ENCODE measurements around the gene TAPBP. TPM values are rescaled to one million over a fixed set of nuclear protein-coding genes. Genes with fewer than 3 reads are reported as not detected.
A peak's percentile ranks its signal among the peaks of the same experiment; 100 is the strongest.

TAPBP gene
- total and polyA plus RNA-seq, 9 of the 15 experiments (the other 6 are each of a cell fraction or from before 2014, with no cell fraction given) = 5.6 to 74.0 (median 22.3) TPM

GRCh38 chr6:33299237-33299944 lies 14.5 kb downstream of the TAPBP start (continued):
- TF ChIP-seq E4F1 (CRISPR knock-in tag; IDR thresholded peaks at IDR 0.05; ENCODE audit: borderline replicate concordance) (no peak), ZNF133 (CRISPR knock-in tag; IDR thresholded peaks at IDR 0.05) (no peak), SP1 (CRISPR knock-in tag; IDR thresholded peaks at IDR 0.05) (peak; percentile 91), DACH1 (IDR thresholded peaks at IDR 0.05; ENCODE audit: partially characterized antibody) (peak; percentile 16), TCF3 (CRISPR knock-in tag; IDR thresholded peaks at IDR 0.05) (peak; percentile 47), ZNF134 (CRISPR knock-in tag; conservative IDR thresholded peaks at IDR 0.05) (no peak), MLLT1 (IDR thresholded peaks at IDR 0.05) (peak in 1 of 2 experiments; percentile 23; a peak in 1 of 4 replicates), ZNF512 (tag; IDR thresholded peaks at IDR 0.05) (no peak), ZEB2 (IDR thresholded peaks at IDR 0.05) (0 out of 2 replicates have a peak, but pooled peaks have one; percentile 27), TAF1 (IDR thresholded peaks at IDR 0.05; ENCODE audit: control insufficient read depth, extremely low read depth, insufficient read depth, low read length, severe bottlenecking) (peak; percentile 93), NKRF (IDR thresholded peaks at IDR 0.05; ENCODE audit: borderline replicate concordance) (peak; percentile 5; the same call in 1 of the 2 replicates), ZNF644 (tag; IDR thresholded peaks at IDR 0.05; ENCODE audit: low read depth) (no peak), ZNF707 (CRISPR knock-in tag; conservative IDR thresholded peaks at IDR 0.05) (no peak), TARDBP (IDR thresholded peaks at IDR 0.05) (peak; percentile 23; the same call in 1 of the 2 replicates), ZNF589 (CRISPR knock-in tag; IDR thresholded peaks at IDR 0.05; ENCODE audit: low read depth) (no peak)

All from K562 (cell line).